HEK293 (cell line): ENCODE data around the gene LAMA5.

Experiments used
- CTCF ChIP-seq: fragments of 450-650 bp; formaldehyde crosslinking; IDR thresholded peaks from 2 replicates; pipeline ENCODE4 v1.5.1; 2016; ENCODE audit warnings: missing biosample characterization, missing genetic modification characterization
- PATZ1 ChIP-seq: fragments of 450-650 bp; formaldehyde crosslinking; IDR thresholded peaks from 2 replicates; pipeline ENCODE4 v1.5.1; 2016; ENCODE audit warnings: missing biosample characterization, missing genetic modification characterization
- ZNF19 ChIP-seq: fragments of 450-650 bp; formaldehyde crosslinking; IDR thresholded peaks from 2 replicates; pipeline ENCODE4; 2016; ENCODE audit warnings: missing biosample characterization, missing genetic modification characterization, low read depth
- ZNF398 ChIP-seq: fragments of 450-650 bp; formaldehyde crosslinking; IDR thresholded peaks from 2 replicates; pipeline ENCODE4 v1.5.1; 2017; ENCODE audit warnings: missing biosample characterization, missing genetic modification characterization
- ZNF513 ChIP-seq: fragments of 450-650 bp; IDR thresholded peaks from 2 replicates; pipeline ENCODE4 v1.5.1; 2018; ENCODE audit warnings: missing biosample characterization, missing genetic modification characterization

GRCh38 chr20:62315773-62316172 is 51.3 kb downstream of the LAMA5 start:
- TF ChIP-seq ZNF513 (tag by site-specific recombination) (no peak), PATZ1 (tag by site-specific recombination) (no peak), ZNF19 (tag by site-specific recombination) (no peak), CTCF (tag by site-specific recombination) (no peak), ZNF398 (tag by site-specific recombination) (no peak)
